Subcutaneous preadipocyte (primary cell): ENCODE measurements around the gene SMIM34. TPM values are rescaled to one million over a fixed set of nuclear protein-coding genes. Genes with fewer than 3 reads are reported as not detected.

Source experiments
- small RNA-seq: library from RNA; depleted of rRNA; stranded (forward); fragments of <200 nt; gene quantifications from one replicate; pipeline ENCODE3, GENCODE V24; 2012
- total RNA-seq: library from RNA; depleted of rRNA; stranded (reverse); fragments of >200 nt; gene quantifications from 2 replicates; pipeline ENCODE4 v1.2.3, GENCODE V29; 2012

SMIM34 gene, protein sequence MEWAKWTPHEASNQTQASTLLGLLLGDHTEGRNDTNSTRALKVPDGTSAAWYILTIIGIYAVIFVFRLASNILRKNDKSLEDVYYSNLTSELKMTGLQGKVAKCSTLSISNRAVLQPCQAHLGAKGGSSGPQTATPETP
- total RNA-seq, result not detected in 2 replicates

GRCh38 chr21:34423805-34424204 lies at the start of gene SMIM34:
TSS of gene SMIM34 (minus strand) at chr21:34423951. CDS start at chr21:34423839, 112 bp downstream.

DNA sequence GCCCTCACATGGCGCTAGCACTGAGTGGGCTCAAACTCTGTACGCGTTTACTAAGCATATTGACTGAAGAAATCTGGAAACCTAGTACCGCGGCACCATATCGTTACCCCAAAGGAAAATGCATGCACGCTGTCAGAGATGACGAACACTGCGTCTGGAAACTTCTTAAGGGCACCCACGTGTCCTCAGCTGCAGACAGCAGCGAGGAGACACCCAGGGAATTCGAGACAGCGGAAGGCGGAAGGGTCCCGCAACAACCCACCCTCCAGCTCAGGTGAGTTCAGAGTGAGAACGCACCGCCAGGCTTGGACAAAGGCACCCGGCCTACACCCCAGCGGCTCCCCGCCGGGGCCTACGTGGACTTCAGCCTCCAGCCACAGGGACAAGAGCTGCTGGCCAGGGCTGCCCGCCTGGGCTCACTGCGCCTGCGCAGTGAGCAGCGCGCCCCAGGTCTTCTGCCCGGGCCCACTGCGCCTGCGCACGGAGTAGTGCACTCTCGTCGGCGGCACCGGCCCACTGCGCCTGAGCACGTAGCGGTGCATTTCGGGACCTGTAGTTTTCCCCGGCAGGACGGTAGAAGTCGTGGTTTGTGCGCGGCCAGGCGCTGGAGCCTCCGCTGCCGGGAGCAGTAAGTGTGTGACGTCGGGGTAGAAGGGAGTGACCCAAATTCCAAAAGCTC lies 48.7 kb downstream of the SMIM34 start, which contains the start of gene SMIM11:
Gene SMIM11 (plus strand): TSS at position 568 of the 679 bp plus-strand sequence. CDS start 3,998 bp downstream, outside the sequence.

Small RNA genes lying within 50 kb of the gene (small RNA-seq; reads per million reads assigned to genes)
- not detected for gene RF00614

Other genes starting within 250 kb of the SMIM34 start
- gene KCNE2, start 59.9 kb downstream of the SMIM34 start, total RNA-seq, result not detected in 2 replicates
- gene SMIM11, start 48.4 kb downstream of the SMIM34 start, total RNA-seq, result 12.3 and 15.1 TPM in 2 replicates
- gene KCNE1, start 88.3 kb upstream of the SMIM34 start, total RNA-seq, result under 0.01 and 0.59 TPM in 2 replicates
- 26.2 and 35.6 TPM in 2 replicates for gene RCAN1, start 191.2 kb upstream of the SMIM34 start, total RNA-seq
- gene CLIC6, start 245.0 kb upstream of the SMIM34 start, total RNA-seq, result 0.20 and 0.73 TPM in 2 replicates